SIG-M5 (cell line): ENCODE data around the gene IGF2BP3.

Experiments
- DNase-seq: peaks from one replicate; lab custom pipeline; 2025; lab: John Stamatoyannopoulos, UW

The IGF2BP3 gene

GRCh38 chr7:23472046-23472445, 1.8 kb upstream of the IGF2BP3 start:
- DNase-seq, result no peak

- peak; percentile 41 for DNase-seq
These were observed 992 bp upstream of the IGF2BP3 start for GRCh38 chr7:23471106-23471859.

GRCh38 chr7:23469961-23470250, 385 bp downstream of the IGF2BP3 start:
- DNase-seq, result no peak

GRCh38 chr7:23469150-23469960, 936 bp downstream of the IGF2BP3 start:
- no peak for DNase-seq

DNA sequence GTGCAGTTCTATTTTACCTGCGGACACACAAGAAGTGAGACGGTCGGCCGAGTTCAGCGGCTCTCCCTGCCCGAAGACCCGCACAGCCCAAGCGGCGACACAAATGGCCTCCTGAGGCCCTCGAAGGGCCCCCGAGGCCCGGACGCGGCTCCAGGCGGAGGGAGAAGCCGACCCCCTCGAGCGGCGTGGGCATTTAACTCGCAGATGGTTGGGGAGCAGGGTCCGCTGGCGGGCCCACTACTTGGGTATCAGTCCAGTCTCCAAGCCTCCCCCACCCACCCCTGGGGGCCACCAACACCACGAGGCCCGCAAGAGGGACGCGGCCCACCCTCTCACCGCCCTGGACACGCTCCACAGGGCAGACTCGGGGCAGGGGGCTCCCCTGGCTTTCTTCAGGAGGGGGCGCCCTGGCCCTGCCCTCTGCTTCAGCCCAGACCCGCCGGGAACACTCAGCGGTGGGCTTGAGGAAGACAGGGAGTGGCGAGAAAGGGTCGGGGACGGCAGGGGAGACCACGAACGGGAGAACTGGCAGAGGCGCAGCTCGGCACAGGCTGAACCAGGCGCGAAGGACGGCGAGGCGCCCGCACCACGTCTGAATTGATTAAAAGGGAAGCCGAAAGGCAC, 1.7 kb downstream of the IGF2BP3 start:
- DNase-seq, result no peak

- DNase-seq, result no peak
These were observed 2.3 kb downstream of the IGF2BP3 start for GRCh38 chr7:23467806-23468525.

DNA sequence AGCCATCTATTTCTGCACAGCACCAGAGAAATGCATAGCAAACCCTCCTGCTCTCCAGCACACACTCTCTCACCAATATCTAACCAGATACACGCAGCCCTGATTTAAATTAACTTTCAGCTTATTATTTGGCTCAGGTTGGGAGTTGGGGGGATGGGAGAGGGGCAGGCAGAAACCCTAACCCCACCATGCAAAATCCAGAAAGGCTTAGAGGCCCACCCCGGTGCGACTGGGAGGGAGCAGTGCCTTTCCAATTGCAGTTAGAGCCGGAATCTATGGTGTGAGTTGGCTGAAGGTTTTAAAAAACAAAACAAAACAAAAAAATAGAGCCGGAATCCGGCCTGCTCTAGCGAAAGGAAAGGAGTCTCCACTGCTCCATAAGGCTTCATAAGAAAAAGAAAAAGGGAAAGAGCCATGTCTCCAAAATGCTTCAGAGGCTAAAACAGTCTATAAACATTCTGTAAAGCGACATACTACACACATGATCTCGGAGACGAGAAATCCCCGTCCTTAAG, 2.9 kb downstream of the IGF2BP3 start:
- DNase-seq, result no peak

DNA sequence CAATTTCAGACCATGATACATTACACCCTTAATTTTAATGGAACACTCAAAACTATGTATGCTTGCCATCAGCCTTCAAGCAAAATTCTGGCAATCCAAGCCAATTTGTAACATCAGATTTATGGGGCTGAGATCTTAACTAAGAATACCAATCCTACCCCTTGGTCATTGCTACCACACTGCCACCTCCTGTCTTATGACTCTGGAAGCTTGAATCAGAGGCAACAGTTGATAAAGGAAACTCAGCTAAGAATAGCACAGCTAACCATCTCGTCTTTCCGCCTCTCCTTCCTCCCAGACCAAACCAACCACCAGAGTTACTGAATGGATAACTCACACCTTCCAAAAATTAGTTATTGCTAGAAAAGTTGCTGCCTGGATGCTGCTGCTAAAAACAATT, 7.4 kb downstream of the IGF2BP3 start:
- no peak for DNase-seq

DNA sequence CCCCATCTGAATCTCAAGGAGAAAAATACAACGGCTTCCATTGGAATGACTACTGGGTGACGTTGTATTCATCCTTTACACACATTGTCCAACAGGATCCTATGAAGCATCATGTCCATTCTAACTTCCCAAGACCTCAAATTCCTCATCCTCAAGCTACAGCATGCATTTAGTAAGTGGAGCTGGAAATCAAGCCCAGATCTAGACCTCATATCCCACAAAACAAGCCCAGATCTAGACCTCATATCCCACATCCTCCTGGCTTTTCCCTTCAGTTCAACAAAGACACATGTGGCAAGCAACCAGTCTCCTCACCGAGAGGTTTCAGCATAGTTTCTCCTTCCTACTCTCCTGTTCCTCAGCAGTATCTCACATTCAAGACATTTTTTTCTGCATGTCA, 12.2 kb downstream of the IGF2BP3 start:
- no peak for DNase-seq

GRCh38 chr7:23456093-23456492, 14.2 kb downstream of the IGF2BP3 start:
- DNase-seq, result no peak

- DNase-seq, result no peak
These were observed 15.3 kb downstream of the IGF2BP3 start for GRCh38 chr7:23454881-23455526.

- no peak for DNase-seq
These were observed 19.8 kb downstream of the IGF2BP3 start for GRCh38 chr7:23450518-23450917.

DNA sequence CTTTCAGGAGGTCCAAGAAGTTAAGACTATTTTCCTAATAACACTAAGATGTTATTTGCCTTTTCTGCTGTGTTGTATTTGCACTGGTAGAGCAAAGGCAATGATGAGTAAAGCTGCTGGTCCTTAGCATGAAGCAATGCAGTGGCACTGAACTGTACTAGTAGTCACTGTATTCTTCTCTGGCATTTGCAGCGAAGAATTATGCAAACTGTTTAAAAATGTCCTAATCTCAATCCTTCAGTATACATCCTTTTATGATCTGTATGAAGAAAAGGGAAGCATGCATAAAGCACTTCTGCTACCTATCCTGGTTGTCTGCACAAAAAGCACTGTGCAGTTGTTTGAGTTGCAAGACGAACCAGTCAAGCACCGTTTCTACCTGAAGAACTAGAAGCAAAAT, 20.4 kb downstream of the IGF2BP3 start:
- DNase-seq, result peak; percentile 60

DNA sequence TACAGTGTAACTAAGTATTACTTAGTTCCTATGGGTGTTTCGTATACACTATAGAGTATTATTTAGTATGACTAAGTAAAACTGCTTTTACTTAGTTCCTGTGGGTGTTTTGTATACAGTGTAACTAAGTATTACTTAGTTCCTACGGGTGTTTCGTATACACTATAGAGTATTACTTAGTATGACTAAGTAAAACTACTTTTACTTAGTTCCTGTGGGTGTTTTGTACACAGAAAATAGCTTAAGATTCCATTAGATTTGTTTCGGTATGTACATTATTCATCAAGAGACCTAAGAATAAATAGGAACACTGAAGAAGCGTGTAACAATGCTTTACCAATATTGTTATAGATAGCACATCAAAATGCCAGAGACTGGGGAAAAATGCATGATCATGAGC, 25.0 kb downstream of the IGF2BP3 start:
- DNase-seq, result no peak

GRCh38 chr7:23443974-23444373, 26.3 kb downstream of the IGF2BP3 start:
- DNase-seq, result no peak

DNA sequence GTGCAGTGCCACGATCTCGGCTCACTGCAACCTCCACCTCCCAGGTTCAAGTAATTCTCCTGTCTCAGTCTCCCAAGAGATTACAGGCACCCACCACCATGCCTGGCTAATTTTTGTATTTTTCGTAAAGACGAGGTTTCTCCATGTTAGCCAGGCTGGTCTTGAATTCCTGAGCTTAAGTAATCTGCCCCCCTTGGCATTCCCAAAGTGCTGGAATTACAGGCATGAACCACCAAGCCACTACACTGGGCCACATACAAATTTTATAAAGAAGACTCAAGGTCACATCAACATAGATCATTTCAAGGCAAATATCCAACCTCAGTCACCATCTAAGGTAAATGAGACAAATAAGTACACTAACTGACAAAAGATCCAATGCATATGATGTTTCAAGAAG, 32.1 kb downstream of the IGF2BP3 start:
- no peak for DNase-seq

DNA sequence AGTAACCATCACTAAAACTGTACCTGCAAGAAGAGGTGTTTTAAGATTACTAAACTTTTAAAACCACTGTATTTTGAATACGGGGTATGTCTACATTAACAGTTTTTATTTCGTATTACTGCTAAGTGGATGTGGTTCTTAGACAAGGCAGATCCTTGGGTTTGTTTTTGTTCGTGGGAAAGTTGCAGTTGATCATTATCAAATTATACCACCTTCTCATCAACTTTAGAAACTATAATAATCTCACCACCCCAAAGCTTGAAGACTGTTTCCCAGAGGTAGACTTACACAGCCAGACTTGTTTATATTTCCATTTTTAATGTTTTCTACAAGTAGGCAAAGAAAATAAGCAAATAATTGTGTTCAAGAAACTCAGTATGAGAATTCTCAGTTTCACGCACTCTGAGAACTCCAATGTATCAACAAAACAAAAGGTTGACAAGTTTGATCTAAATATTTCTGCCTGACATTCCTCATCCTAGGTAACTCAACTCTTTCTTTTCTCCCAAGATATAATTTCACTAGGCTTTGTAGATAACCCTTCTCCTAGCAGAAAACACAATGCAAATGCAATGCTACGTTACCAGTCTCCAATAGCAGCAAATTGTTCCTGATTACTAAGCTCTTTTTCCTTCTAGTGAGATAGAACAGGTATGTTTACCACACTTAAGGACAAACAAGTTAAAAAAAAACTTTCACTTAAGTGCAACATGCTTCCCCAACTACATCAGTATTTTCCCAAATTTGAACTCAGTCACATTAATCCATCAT, 36.0 kb downstream of the IGF2BP3 start:
- DNase-seq, result no peak

GRCh38 chr7:23431702-23432199, 38.5 kb downstream of the IGF2BP3 start:
- no peak for DNase-seq

GRCh38 chr7:23430893-23431259, 39.4 kb downstream of the IGF2BP3 start:
- DNase-seq, result no peak

DNA sequence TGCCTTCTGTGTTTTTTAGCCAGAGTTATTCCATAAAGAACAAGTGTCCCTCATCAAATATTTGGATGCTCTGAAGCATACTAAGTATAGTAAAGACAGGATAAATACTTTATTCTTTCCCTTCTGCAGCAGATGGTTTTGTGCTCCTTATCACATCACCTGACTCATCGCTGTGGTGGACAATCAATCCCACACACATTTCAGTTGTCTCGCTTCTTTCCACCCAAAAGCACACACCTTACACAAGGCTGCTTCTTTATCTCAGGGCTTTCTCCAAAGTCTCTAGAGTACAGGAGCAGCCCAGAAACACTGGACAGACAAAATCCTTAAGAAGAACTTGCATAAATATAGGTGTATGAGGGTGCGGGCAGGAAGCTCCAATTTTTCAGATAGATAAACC, 43.4 kb downstream of the IGF2BP3 start:
- no peak for DNase-seq

DNA sequence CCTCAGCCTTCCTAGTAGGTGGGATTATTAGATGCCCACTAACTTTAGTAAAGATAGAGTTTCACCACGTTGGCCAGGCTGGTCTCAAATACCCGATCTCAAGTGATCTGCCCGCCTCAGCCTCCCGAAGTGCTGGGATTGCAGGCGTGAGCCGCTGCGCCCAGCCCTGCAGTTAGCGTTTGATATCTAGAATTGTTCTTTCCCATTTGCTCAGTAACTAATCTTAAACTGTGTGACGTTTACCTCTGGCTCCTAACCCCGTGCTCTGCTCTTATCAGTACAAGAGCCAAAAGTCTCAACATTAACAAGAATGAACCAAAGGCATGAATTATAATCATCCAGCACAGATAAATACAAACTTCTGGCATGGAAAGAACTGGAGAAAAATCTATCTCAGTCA, 47.4 kb downstream of the IGF2BP3 start:
- no peak for DNase-seq
